ENCODE measurements around the gene COL4A2.
"Not testable (repeated sequence)": the region's sequence is repeated elsewhere in the genome, so short reads cannot be mapped to it uniquely, and the experiment has no call there.

The COL4A2 gene

GRCh38 chr13:110393761-110394160 is 86.7 kb downstream of the COL4A2 start:
- H2AFZ ChIP-seq (ENCODE audit: low read depth) = no peak overlapping the region
- H3K4me1 ChIP-seq (ENCODE audit: low read depth, poor library complexity, severe bottlenecking) = no peaks in the 10 kb centered on the region
- no peak overlapping the region for H3K4me3 ChIP-seq (IDR thresholded peaks at IDR 0.05; ENCODE audit: insufficient read depth, low read depth, low read length)
- no peaks in the 10 kb centered on the region for H3K79me2 ChIP-seq (ENCODE audit: insufficient read depth, low read depth)
- H3K27me3 ChIP-seq (ENCODE audit: insufficient read depth, low read depth) = no peaks in the 10 kb centered on the region
- H3K36me3 ChIP-seq (ENCODE audit: insufficient read depth) = no peaks in the 10 kb centered on the region
- H4K20me1 ChIP-seq (ENCODE audit: insufficient read depth) = no peaks in the 10 kb centered on the region
- no peak for TF ChIP-seq CTCF (conservative IDR thresholded peaks at IDR 0.05; ENCODE audit: low read depth, low read length)
- no peak overlapping the region for H3K9ac ChIP-seq
- no peak overlapping the region for H3K4me2 ChIP-seq
- no peak overlapping the region for H3K27ac ChIP-seq

- Histone ChIP-seq H3K79me2 (ENCODE audit: insufficient read depth, low read depth) (no peaks in the 10 kb centered on the region), H2AFZ (ENCODE audit: low read depth) (no peak overlapping the region), H3K9ac (no peak overlapping the region), H3K4me2 (no peak overlapping the region), H3K4me3 (IDR thresholded peaks at IDR 0.05; ENCODE audit: insufficient read depth, low read depth, low read length) (no peak overlapping the region), H3K27ac (no peak overlapping the region), H3K4me1 (ENCODE audit: low read depth, poor library complexity, severe bottlenecking) (no peaks in the 10 kb centered on the region), H3K27me3 (ENCODE audit: insufficient read depth, low read depth) (no peaks in the 10 kb centered on the region), H4K20me1 (ENCODE audit: insufficient read depth) (no peaks in the 10 kb centered on the region), H3K36me3 (ENCODE audit: insufficient read depth) (no peaks in the 10 kb centered on the region)
- no peak for TF ChIP-seq CTCF (conservative IDR thresholded peaks at IDR 0.05; ENCODE audit: low read depth, low read length)
Measured at GRCh38 chr13:110394371-110394841, 87.3 kb downstream of the COL4A2 start.

- H3K9ac ChIP-seq; H3K4me2 ChIP-seq; H3K79me2 ChIP-seq (ENCODE audit: insufficient read depth, low read depth); H2AFZ ChIP-seq (ENCODE audit: low read depth); H3K27ac ChIP-seq; H3K4me1 ChIP-seq (ENCODE audit: low read depth, poor library complexity, severe bottlenecking); H3K27me3 ChIP-seq (ENCODE audit: insufficient read depth, low read depth); H3K4me3 ChIP-seq (IDR thresholded peaks at IDR 0.05; ENCODE audit: insufficient read depth, low read depth, low read length); H4K20me1 ChIP-seq (ENCODE audit: insufficient read depth); H3K36me3 ChIP-seq (ENCODE audit: insufficient read depth): not testable (repeated sequence)
Measured at GRCh38 chr13:110395616-110396015, 88.5 kb downstream of the COL4A2 start.

GRCh38 chr13:110396476-110396875 is 89.4 kb downstream of the COL4A2 start:
- Histone ChIP-seq H3K27ac (no peak overlapping the region), H3K4me1 (ENCODE audit: low read depth, poor library complexity, severe bottlenecking) (no peaks in the 10 kb centered on the region), H3K4me3 (IDR thresholded peaks at IDR 0.05; ENCODE audit: insufficient read depth, low read depth, low read length) (no peak overlapping the region), H3K79me2 (ENCODE audit: insufficient read depth, low read depth) (no peaks in the 10 kb centered on the region), H3K4me2 (no peak overlapping the region), H4K20me1 (ENCODE audit: insufficient read depth) (no peaks in the 10 kb centered on the region), H3K9ac (no peak overlapping the region), H2AFZ (ENCODE audit: low read depth) (no peak overlapping the region), H3K27me3 (ENCODE audit: insufficient read depth, low read depth) (no peaks in the 10 kb centered on the region), H3K36me3 (ENCODE audit: insufficient read depth) (no peaks in the 10 kb centered on the region)
- no peak for TF ChIP-seq CTCF (conservative IDR thresholded peaks at IDR 0.05; ENCODE audit: low read depth, low read length)

- Histone ChIP-seq H3K4me2 (no peak overlapping the region), H4K20me1 (ENCODE audit: insufficient read depth) (no peaks in the 10 kb centered on the region), H3K27me3 (ENCODE audit: insufficient read depth, low read depth) (no peaks in the 10 kb centered on the region), H2AFZ (ENCODE audit: low read depth) (no peak overlapping the region), H3K36me3 (ENCODE audit: insufficient read depth) (no peaks in the 10 kb centered on the region), H3K79me2 (ENCODE audit: insufficient read depth, low read depth) (no peaks in the 10 kb centered on the region), H3K27ac (no peak overlapping the region), H3K4me3 (IDR thresholded peaks at IDR 0.05; ENCODE audit: insufficient read depth, low read depth, low read length) (no peak overlapping the region), H3K9ac (no peak overlapping the region), H3K4me1 (ENCODE audit: low read depth, poor library complexity, severe bottlenecking) (no peaks in the 10 kb centered on the region)
- TF ChIP-seq CTCF (conservative IDR thresholded peaks at IDR 0.05; ENCODE audit: low read depth, low read length) = no peak
Measured at GRCh38 chr13:110396913-110397381, 89.9 kb downstream of the COL4A2 start.
